Stomach (tissue), 9 donors: ENCODE measurements around the gene RALGAPA2. TPM values are rescaled to one million over a fixed set of nuclear protein-coding genes. Genes with fewer than 3 reads are reported as not detected.

Source experiments
- DNase-seq, 2 donors: peaks; one replicate each; pipeline versions ENCODE4 v3.0.0 to v3.0.0-alpha.2; 2013 to 2019
- H3K27ac ChIP-seq, 5 donors: fragments of 200-600 bp in 4 of 5; sonication (generic) in 4 of 5; one replicate each; pipeline ENCODE4 v1.5.1; 2013 to 2019; ENCODE audit warnings: mild to moderate bottlenecking in 1 of 5, moderate library complexity in 1 of 5
- H3K27me3 ChIP-seq, 3 donors: fragments of 200-600 bp; sonication (generic); one replicate each; pipeline ENCODE4 v1.5.1; 2017 to 2019; ENCODE audit warnings: mixed run types in 1 of 3
- H3K36me3 ChIP-seq, 4 donors: fragments of 200-600 bp; sonication (generic); 1 replicate in 3 of 4; 2 replicates in 1 of 4; pipeline ENCODE4 v1.5.1; 2016 to 2019
- H3K4me1 ChIP-seq, 4 donors: fragments of 200-600 bp; sonication (generic); one replicate each; pipeline ENCODE4 v1.5.1; 2016 to 2019
- H3K4me3 ChIP-seq, 4 donors: fragments of 200-600 bp; sonication (generic) in 3 of 4; one replicate each; pipeline ENCODE4 v1.5.1; 2016 to 2019; ENCODE audit warnings: mild to moderate bottlenecking in 1 of 4
- H3K9me3 ChIP-seq, 4 donors: fragments of 200-600 bp; sonication (generic); one replicate each; pipeline ENCODE4 v1.5.1; 2016 to 2019
- EP300 ChIP-seq: sonication (generic); formaldehyde crosslinking; IDR thresholded peaks from one replicate; pipeline ENCODE4 v1.6.1; 2017; ENCODE audit warnings: antibody characterized with exemption
- POLR2A ChIP-seq, 4 donors: fragments of 450-650 bp; IDR thresholded peaks; one replicate each; pipeline ENCODE4 v1.6.1; 2016; ENCODE audit warnings: antibody characterized with exemption in 4 of 4, control low read depth in 2 of 4, mild to moderate bottlenecking in 1 of 4, moderate library complexity in 1 of 4
- POLR2AphosphoS5 ChIP-seq, 3 donors: sonication (generic); formaldehyde crosslinking; IDR thresholded peaks; one replicate each; pipeline ENCODE4 v1.6.1; 2016; ENCODE audit warnings: antibody characterized with exemption in 3 of 3
- WGBS, 5 donors: extraction: QIAGEN DNeasy Blood & Tissue Kit in 3 of 5; methylation state at CpG; one replicate each; pipeline versions ENCODE4 v1.1.5 to v1.1.7; 2013 to 2018; 5-methylcytosine and 5-hydroxymethylcytosine counted together
- intact Hi-C: fragments of 100-400 bp; cut with DNase I; formaldehyde crosslinking; loops from one replicate; pipeline ENCODE4 v1.15.1; 2023; ENCODE audit warnings: low total_unique reads
- polyA plus RNA-seq, 3 donors: library from polyadenylated mRNA; stranded (reverse); fragments of 200-250 nt; gene quantifications; one replicate each; pipeline ENCODE4 v1.2.3, GENCODE V29; 2013
- total RNA-seq, 5 donors: library from RNA; depleted of rRNA; stranded (reverse); fragments of >200 nt; gene quantifications; one replicate each; pipeline versions ENCODE4 v1.1.0 to v1.2.3, GENCODE V29; 2014 to 2016
- TF ChIP-seq, protein P1 (sequence below), 7 experiments: fragments of 450-650 bp in 4 of 7; fragments of 200-600 bp in 3 of 7; sonication (generic) in 3 of 7; IDR thresholded peaks; one replicate each; pipeline ENCODE4 v1.5.1; 2016 to 2019; ENCODE audit warnings: antibody characterized with exemption in 7 of 7, control low read depth in 2 of 7, mild to moderate bottlenecking in 1 of 7
- donor health status: healthy with polysubstance abuse.
- donor health status: Bipolar disorder and iron deficiency.
- donor health status: healthy.

The RALGAPA2 gene
- total and polyA plus RNA-seq, 8 donors, result 4.3 to 159 (median 48.7) TPM

DNA sequence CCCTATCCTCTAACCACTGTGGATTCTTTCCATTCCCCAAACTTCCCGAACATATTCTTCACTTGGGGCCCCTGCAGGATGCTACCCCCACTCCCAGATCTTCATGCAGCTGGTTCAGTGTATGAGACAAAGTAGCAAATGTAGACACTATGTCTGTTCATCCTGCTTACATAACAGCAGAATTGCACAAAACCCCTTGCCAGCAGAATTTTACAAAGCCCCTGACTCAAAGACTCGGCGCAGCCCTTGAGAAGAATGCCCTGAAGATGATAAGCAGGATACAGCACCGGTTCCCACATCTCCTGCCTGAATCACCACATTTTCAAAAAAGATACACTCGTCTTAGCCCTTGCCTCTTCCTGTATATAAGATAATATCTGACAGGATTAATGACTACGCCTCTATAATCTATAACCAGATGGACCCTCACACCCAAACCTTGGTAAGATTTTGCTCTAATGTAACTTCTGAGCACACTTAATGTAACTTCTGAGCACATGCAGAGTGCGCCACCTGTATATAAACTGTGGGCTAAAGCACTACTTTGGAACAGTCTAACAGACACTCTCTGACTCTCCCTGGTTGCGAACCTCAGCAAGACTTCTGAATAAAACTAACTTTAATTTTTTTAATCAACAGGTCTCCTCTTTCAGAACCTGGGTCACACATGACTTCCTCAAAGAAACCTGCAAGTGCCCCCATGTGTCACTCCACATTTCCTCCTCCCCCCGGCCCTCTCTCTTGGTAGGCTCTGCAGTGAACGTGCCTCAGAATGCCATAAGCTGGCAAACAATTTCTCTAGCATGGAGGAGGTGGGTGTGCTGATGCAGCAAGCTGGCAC lies 28.7 kb downstream of the RALGAPA2 start:
- WGBS, 5 donors, result 72 to 83% (median 79%) methylated on average over 10 of the region's 10 CpGs
- TF ChIP-seq EP300 (no peak), POLR2A (IDR thresholded peaks at IDR 0.05) (no peak), POLR2AphosphoS5 (IDR thresholded peaks at IDR 0.05) (no peak)
- TF ChIP-seq, protein P1, sequence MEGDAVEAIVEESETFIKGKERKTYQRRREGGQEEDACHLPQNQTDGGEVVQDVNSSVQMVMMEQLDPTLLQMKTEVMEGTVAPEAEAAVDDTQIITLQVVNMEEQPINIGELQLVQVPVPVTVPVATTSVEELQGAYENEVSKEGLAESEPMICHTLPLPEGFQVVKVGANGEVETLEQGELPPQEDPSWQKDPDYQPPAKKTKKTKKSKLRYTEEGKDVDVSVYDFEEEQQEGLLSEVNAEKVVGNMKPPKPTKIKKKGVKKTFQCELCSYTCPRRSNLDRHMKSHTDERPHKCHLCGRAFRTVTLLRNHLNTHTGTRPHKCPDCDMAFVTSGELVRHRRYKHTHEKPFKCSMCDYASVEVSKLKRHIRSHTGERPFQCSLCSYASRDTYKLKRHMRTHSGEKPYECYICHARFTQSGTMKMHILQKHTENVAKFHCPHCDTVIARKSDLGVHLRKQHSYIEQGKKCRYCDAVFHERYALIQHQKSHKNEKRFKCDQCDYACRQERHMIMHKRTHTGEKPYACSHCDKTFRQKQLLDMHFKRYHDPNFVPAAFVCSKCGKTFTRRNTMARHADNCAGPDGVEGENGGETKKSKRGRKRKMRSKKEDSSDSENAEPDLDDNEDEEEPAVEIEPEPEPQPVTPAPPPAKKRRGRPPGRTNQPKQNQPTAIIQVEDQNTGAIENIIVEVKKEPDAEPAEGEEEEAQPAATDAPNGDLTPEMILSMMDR (IDR thresholded peaks at IDR 0.05), result no peak
- no peak overlapping the region for H3K27ac ChIP-seq
- H3K4me3 ChIP-seq, result no peak overlapping the region
- intact Hi-C loops, result no loop called here
- peaks cover 0 to under 1% (median 0%) of the 10 kb centered on the region in 4 donors for H3K36me3 ChIP-seq
- no peaks in the 10 kb centered on the region for H3K9me3 ChIP-seq
- no peak for DNase-seq
- no peaks in the 10 kb centered on the region for H3K27me3 ChIP-seq
- peaks cover 10 to 86% (median 47%) of the 10 kb centered on the region in 4 donors for H3K4me1 ChIP-seq

DNA sequence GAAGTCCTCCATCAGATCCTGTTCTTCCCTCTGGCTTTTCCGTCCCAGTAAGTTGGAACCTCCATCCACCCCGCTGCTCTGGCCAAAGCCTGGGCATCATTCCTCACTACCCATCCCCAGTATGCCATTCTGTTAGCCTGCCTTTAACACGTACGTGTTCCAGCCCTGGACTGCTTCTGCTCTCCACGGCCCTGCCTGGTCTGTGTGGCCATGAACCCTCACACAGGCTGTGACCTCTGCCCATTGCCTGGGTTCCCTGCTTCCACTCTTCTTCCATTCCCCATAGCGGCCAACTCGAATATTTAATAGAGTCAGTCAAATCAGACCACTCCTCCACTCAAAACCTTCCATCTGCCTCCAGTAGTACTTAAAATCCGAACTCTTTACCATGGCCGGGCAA lies 29.4 kb downstream of the RALGAPA2 start:
- no peak overlapping the region for H3K4me3 ChIP-seq
- H3K9me3 ChIP-seq, result no peaks in the 10 kb centered on the region
- no peak overlapping the region for H3K27ac ChIP-seq
- H3K4me1 ChIP-seq, result peaks cover 10 to 83% (median 43%) of the 10 kb centered on the region in 4 donors
- peaks cover 0 to 7% (median 2%) of the 10 kb centered on the region in 4 donors for H3K36me3 ChIP-seq
- WGBS, 5 donors, result 91 to 93% (median 92%) methylated on average over 9 of the region's 9 CpGs
- TF ChIP-seq, protein P1 (IDR thresholded peaks at IDR 0.05), result no peak
- TF ChIP-seq POLR2AphosphoS5 (IDR thresholded peaks at IDR 0.05), result no peak
- no peak for TF ChIP-seq EP300
- no peak for TF ChIP-seq POLR2A (IDR thresholded peaks at IDR 0.05)
- no peaks in the 10 kb centered on the region for H3K27me3 ChIP-seq
- intact Hi-C loops, result no loop called here
- no peak for DNase-seq

DNA sequence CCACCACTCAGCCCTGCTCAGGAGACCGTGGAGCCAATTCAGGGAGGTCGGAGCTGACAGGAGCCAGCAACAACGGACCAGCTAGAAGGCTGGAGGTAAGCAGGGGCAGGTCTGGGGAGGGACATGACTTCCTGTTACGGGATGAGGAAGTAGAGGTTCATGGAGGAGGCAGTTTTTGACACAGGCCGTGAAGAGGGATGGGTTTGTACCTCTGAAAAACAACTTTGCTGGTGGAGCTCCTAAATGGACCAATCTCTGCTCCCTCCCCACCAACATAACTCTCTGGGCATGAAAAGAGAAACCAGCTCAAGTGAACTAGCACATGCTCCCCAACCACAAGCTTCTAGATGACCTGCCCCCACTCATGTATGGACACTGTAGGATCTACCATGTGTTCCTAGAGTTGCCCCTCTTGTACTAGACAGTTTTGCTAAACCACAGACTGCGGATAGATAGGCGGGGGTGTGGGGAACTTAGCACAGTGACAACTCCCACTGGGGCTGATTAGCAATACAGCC lies 31.4 kb downstream of the RALGAPA2 start:
- Histone ChIP-seq H3K27me3 (no peaks in the 10 kb centered on the region), H3K4me1 (peaks cover 6 to 67% (median 31%) of the 10 kb centered on the region in 4 donors), H3K36me3 (peaks cover 0 to 16% (median 4%) of the 10 kb centered on the region in 4 donors), H3K27ac (no peak overlapping the region), H3K4me3 (no peak overlapping the region), H3K9me3 (no peaks in the 10 kb centered on the region)
- TF ChIP-seq POLR2A (IDR thresholded peaks at IDR 0.05) (no peak), POLR2AphosphoS5 (IDR thresholded peaks at IDR 0.05) (no peak), EP300 (no peak)
- TF ChIP-seq, protein P1 (IDR thresholded peaks at IDR 0.05), result no peak
- DNase-seq, result no peak
- 57 to 69% (median 60%) methylated on average over 7 of the region's 7 CpGs for WGBS, 5 donors
- intact Hi-C loops, result no loop called here

DNA sequence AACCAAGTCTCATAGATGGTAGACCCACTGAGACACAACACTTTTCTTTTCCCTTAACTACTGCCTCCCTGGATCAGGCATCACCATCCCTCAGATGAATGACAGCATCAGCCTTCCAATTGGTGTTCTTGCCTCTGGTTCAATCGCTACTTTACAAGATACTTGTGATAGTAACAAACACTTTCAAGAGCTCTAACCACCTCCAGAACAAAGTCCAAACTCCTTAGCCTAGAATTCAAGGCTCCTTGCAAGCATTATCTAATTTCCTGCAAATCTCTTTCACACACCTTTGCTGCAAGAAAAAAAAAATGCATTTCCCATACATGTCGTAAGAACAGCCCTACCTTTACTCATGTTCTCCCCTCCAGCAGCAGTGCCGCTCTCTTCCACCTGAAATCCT lies 33.1 kb downstream of the RALGAPA2 start:
- 65 to 81% (median 71%) methylated on average over 3 of the region's 3 CpGs for WGBS, 5 donors
- intact Hi-C loops, result no loop called here
- H3K4me3 ChIP-seq, result no peak overlapping the region
- H3K4me1 ChIP-seq, result peaks cover 0 to 56% (median 24%) of the 10 kb centered on the region in 4 donors
- TF ChIP-seq POLR2AphosphoS5 (IDR thresholded peaks at IDR 0.05), result no peak
- no peaks in the 10 kb centered on the region for H3K27me3 ChIP-seq
- DNase-seq, result no peak
- no peak overlapping the region for H3K27ac ChIP-seq
- H3K9me3 ChIP-seq, result no peaks in the 10 kb centered on the region
- H3K36me3 ChIP-seq, result peaks cover 0 to 16% (median 4%) of the 10 kb centered on the region in 4 donors
